Astrocyte of the spinal cord (primary cell): ENCODE measurements around the gene MEG3.

Experiments used
- DNase-seq: peaks from one replicate; pipeline ENCODE4 v3.0.0; 2011; ENCODE audit warnings: low read depth, low spot score
- H3K4me3 ChIP-seq: 2 replicates; pipeline ENCODE4 v1.5.1; 2011; ENCODE audit warnings: low read depth, mild to moderate bottlenecking, low read length, moderate library complexity
- in situ Hi-C: cut with HindIII; loops from 2 replicates; pipeline ENCODE4 v1.10.0; 2017; ENCODE audit warnings: low sequenced_read_pairs
- TF ChIP-seq, protein P1 (sequence below): IDR thresholded peaks from 2 replicates; pipeline ENCODE4 v1.5.1; 2012; ENCODE audit warnings: low read depth, mild to moderate bottlenecking, low read length, inconsistent platforms

Gene MEG3

DNA sequence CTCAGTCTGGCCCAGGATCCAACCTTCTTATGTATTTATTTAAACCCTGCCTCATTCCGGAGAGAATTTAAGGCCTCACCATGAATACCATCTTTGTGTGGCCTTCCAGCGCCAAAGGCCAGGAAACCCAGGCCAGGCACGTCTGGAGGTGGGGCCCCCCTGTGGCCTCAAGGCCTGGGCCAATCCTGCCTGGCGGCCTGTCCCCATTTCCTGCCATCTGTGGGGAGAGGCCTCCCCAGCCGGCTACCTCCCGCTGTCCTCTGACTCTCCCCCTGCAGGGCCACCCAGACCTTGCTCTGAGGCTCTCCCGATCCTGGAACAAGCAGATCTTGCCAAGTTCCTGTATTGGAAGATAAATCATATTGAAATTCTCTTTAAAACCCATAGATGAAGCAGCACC is 37.4 kb upstream of the MEG3 start:
- in situ Hi-C loops: no loop called here
- H3K4me3 ChIP-seq: no peak overlapping the region
- TF ChIP-seq, protein P1, sequence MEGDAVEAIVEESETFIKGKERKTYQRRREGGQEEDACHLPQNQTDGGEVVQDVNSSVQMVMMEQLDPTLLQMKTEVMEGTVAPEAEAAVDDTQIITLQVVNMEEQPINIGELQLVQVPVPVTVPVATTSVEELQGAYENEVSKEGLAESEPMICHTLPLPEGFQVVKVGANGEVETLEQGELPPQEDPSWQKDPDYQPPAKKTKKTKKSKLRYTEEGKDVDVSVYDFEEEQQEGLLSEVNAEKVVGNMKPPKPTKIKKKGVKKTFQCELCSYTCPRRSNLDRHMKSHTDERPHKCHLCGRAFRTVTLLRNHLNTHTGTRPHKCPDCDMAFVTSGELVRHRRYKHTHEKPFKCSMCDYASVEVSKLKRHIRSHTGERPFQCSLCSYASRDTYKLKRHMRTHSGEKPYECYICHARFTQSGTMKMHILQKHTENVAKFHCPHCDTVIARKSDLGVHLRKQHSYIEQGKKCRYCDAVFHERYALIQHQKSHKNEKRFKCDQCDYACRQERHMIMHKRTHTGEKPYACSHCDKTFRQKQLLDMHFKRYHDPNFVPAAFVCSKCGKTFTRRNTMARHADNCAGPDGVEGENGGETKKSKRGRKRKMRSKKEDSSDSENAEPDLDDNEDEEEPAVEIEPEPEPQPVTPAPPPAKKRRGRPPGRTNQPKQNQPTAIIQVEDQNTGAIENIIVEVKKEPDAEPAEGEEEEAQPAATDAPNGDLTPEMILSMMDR: no peak
- no peak for DNase-seq

DNA sequence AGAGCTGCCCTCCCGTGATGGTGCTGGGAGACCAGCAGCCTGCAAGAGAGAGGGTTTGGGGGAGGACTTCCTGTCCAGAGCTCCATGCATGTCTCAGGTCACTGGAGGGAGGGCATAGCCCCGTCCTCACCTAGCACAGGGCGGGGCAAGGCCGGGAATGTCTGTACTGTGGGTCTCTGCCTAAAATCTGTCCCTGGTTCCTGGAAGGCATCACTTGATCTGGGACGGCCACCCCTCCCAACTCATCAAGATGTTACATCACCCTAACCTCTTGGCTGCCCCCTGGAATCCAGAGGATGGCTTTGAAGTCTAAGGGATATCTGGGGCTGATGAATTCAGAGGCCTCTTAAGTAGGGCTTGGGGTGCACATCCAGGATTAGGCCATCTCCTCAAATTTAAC is 37.0 kb upstream of the MEG3 start:
- no peak for DNase-seq
- H3K4me3 ChIP-seq: no peak overlapping the region
- TF ChIP-seq, protein P1: no peak
- in situ Hi-C loops: no loop called here

DNA sequence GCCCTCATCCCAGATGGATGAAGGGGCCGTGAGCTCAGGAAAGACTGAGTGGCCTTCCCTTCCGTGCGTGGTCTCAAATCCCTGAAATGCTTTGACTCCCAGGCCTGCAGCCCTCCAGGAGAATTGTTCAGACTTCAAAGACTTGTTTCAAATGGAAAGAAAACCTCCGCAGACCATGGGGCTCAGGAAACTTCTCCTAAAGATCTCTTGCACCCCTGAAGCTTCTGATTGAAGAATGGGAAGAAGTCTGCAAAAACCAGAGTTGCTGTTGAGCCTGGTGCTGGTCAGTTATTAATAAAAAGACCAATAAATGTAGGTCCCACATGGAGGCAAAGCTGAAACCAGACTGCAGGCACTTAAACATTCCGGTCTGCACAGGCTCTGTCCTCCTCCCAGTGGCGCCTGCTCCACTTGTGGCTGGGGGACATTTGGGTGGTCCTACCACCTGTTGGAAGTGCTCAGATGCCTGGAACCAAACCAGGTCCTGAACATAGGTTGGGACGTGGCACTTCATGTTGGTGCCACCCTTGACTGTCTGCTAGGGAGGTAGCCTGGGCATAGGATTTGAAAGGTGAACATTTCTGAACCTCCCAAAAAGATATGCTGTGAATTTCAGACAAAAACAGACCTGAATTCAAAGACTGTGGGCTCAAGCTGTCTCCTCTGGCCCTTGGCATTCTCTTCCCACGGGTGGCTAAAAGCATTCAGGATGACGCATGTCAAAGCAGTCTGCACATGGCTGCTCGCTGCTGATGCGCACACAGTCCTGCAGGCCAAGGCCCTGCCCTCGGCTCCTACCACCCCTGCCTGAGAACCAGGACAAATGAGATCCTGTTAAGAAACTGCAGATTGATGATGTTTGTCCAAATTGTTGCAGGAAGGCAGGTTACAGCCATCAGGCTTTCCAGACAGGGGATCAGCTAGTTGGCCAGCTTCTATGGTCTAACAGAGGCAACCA is 36.2 kb upstream of the MEG3 start:
- TF ChIP-seq, protein P1: no peak
- in situ Hi-C loops: no loop called here

DNA sequence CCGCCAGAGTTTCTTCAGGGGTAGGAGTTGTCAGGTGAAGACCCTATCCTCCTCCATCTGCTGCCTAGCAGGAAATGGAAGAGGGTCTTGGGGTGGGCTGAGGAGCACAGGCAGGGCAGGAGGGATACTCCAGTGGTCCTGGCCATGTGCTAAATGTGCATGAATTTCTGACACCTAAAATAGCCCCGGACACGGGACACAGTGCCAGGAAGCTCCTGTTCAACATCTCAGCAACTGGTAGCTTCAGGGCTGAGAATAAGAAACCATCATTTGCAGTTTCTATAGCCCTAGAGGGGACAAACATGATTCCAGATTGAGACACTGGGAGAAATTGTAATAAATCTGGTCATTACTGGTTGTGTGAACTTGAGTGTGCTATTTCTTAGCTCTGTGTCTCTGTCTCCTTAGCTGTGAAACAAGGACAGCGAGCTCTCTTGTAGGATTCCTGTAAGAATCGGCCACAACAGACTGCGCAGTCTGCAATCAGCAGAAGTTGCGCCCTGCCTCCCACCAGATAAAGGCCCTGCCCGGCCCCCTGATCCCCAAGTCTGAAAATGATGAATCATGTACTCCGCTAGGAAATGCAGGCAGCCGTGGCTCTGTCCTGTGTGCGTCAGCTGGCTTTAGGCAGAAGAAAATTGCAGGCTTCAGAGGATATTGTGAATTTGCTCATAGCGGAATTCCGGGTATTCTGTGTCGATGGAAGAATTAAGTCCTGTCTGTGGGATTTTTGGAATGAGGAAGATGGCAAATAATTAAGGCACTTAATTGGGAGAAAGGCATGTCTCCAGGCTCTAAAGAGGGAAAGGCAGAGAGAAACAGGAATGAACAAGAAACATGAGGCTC is 35.2 kb upstream of the MEG3 start:
- no peak overlapping the region for H3K4me3 ChIP-seq
- no peak for DNase-seq
- TF ChIP-seq, protein P1: no peak
- in situ Hi-C loops: no loop called here

More for the DNA sequence above, 36.2 kb upstream of the MEG3 start:
- H3K4me3 ChIP-seq: no peak overlapping the region
- no peak for DNase-seq

DNA sequence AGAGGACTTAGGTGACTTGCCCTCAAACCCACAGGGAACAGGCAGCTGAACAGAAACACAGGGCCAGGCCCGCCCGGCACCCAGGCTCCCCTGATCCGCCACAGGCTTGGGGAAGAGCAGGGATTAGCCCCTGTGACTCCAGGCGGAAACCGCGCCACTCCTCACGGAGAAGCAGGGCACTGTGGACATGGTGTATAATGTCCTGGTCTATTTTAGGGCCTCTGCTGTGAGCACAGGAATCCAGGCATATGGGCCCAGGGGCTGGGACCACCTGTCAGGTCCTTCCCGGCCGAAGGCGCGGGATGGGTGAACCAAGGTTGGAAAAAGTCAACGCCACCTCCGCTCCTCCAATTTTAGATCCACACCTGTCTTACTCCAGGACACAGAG is 34.6 kb upstream of the MEG3 start:
- in situ Hi-C loops: no loop called here
- TF ChIP-seq, protein P1: no peak
- no peak overlapping the region for H3K4me3 ChIP-seq
- DNase-seq: no peak

DNA sequence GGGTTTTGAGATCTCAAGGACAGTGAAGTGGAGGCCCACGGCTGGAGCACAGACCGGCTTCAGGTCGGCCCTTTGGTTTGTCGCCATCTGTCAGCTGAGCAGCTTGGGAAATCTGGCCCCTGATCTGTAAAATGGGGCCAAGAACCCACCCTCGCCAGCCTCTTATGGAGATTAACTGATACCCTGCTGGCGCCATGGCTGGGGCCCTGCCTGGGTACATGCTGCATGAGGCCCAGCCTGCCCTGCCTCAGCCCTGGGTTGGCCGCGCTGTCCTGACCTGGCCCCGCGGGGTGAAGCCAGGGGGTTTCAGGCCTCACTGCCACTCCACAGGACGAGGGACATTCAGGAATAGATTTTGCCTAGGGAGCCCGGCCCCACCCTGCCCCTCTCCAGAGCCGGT is 33.9 kb upstream of the MEG3 start:
- TF ChIP-seq, protein P1: no peak
- in situ Hi-C loops: no loop called here
- H3K4me3 ChIP-seq: no peak overlapping the region
- DNase-seq: no peak
